Endothelial cell of umbilical vein (primary cell): Measurements from ENCODE around the gene MYL3. TPM values are rescaled to one million over a fixed set of nuclear protein-coding genes. Genes with fewer than 3 reads are reported as not detected.

Source experiments
- BruUV-seq: library from RNA; stranded (reverse); fragments of 400-500 nt; replicated peaks from 2 replicates; lab custom pipeline; 2021; lab: Mats Ljungman, UMichigan
- CTCF ChIA-PET: fragments of 300-600, 350-600 bp; sonication (Branson Sonifier 250); formaldehyde crosslinking; loops from one replicate; lab custom pipeline; 2021; ENCODE audit warnings: antibody characterized with exemption, inconsistent platforms; lab: Charles Lee
- POLR2A ChIA-PET: fragments of 300-600, 350-600 bp; sonication (Branson Sonifier 250); formaldehyde crosslinking; loops from one replicate; lab custom pipeline; 2021; ENCODE audit warnings: antibody characterized with exemption, inconsistent platforms; lab: Charles Lee
- DNase-seq: peaks from one replicate; pipeline ENCODE4 v3.0.0-alpha.2; 2011; ENCODE audit warnings: low read depth, low spot score
- FAIRE-seq: peaks from 2 replicates; lab custom pipeline; 2011; peaks lifted over from hg19 to GRCh38; lab: Jason Lieb, UNC
- H2AFZ ChIP-seq: 2 replicates; pipeline ENCODE4 v1.6.0; 2012; ENCODE audit warnings: low read depth, low read length, control low read depth, inconsistent platforms
- H3K27ac ChIP-seq: 2 replicates; pipeline ENCODE4 v1.5.1; 2011; ENCODE audit warnings: low read depth, mild to moderate bottlenecking, control low read depth, low read length, moderate library complexity; ENCODE audit not compliant: insufficient read depth
- H3K27me3 ChIP-seq, 2 experiments: 2 replicates each; pipeline versions ENCODE4 v1.6.0 to v1.6.1; 2011; ENCODE audit warnings: low read length in 2 of 2, mixed read lengths in 1 of 2; ENCODE audit not compliant: control insufficient read depth in 2 of 2, insufficient read depth in 2 of 2
- H3K36me3 ChIP-seq, 2 experiments: 2 replicates in 1 of 2; 3 replicates in 1 of 2; pipeline ENCODE4 v1.5.1; 2011; ENCODE audit warnings: low read length in 2 of 2, mild to moderate bottlenecking in 1 of 2, moderate library complexity in 1 of 2; ENCODE audit not compliant: control insufficient read depth in 2 of 2, insufficient read depth in 2 of 2; ENCODE audit errors: extremely low read depth in 1 of 2
- H3K4me1 ChIP-seq: 3 replicates; pipeline ENCODE4 v1.5.1; 2011; ENCODE audit warnings: mild to moderate bottlenecking, low read length; ENCODE audit not compliant: control insufficient read depth, insufficient read depth; ENCODE audit errors: extremely low read depth
- H3K4me2 ChIP-seq: 2 replicates; pipeline ENCODE4 v1.6.1; 2011; ENCODE audit warnings: low read length, control low read depth, mixed read lengths; ENCODE audit not compliant: insufficient read depth
- H3K4me3 ChIP-seq, 3 experiments: fragments of 200-600 bp in 1 of 3; sonication (generic), shearing (Covaris generic) in 1 of 3; replicated peaks in 1 of 3; 2 replicates each; pipeline ENCODE4 v1.5.1; 2011 to 2016; ENCODE audit warnings: control low read depth in 3 of 3, low read length in 3 of 3, mild to moderate bottlenecking in 2 of 3, inconsistent platforms in 1 of 3, low read depth in 1 of 3, moderate library complexity in 1 of 3; ENCODE audit not compliant: insufficient read depth in 1 of 3
- H3K79me2 ChIP-seq: 2 replicates; pipeline ENCODE4 v1.6.0; 2012; ENCODE audit warnings: low read length, inconsistent platforms; ENCODE audit not compliant: control insufficient read depth, insufficient read depth
- H3K9ac ChIP-seq: replicated peaks from 2 replicates; pipeline ENCODE3; 2011; ENCODE audit warnings: low read length, control low read depth; ENCODE audit not compliant: insufficient read depth; ENCODE audit errors: extremely low read depth
- H3K9me1 ChIP-seq: replicated peaks from 3 replicates; pipeline ENCODE4 v1.6.0; 2011; ENCODE audit warnings: mild to moderate bottlenecking, low read length; ENCODE audit not compliant: control insufficient read depth, insufficient read depth; ENCODE audit errors: extremely low read depth
- H3K9me3 ChIP-seq: replicated peaks from 2 replicates; pipeline ENCODE4 v1.5.1; 2012; ENCODE audit warnings: low read length, inconsistent platforms; ENCODE audit not compliant: control insufficient read depth, insufficient read depth
- H4K20me1 ChIP-seq: replicated peaks from 2 replicates; pipeline ENCODE3; 2011; ENCODE audit warnings: mild to moderate bottlenecking, low read length; ENCODE audit not compliant: control insufficient read depth, insufficient read depth; ENCODE audit errors: extremely low read depth
- CTCF ChIP-seq, 2 donors: IDR thresholded peaks; 1 replicate in 1 of 2; 2 replicates in 1 of 2; pipeline ENCODE4 v1.5.1; 2011; ENCODE audit warnings: low read length in 2 of 2, mild to moderate bottlenecking in 2 of 2, moderate library complexity in 2 of 2, control low read depth in 1 of 2, inconsistent platforms in 1 of 2, low read depth in 1 of 2; ENCODE audit not compliant: insufficient read depth in 1 of 2; ENCODE audit errors: extremely low read depth in 1 of 2
- EZH2 ChIP-seq: IDR thresholded peaks from 2 replicates; pipeline ENCODE4 v1.6.1; 2012; ENCODE audit warnings: borderline replicate concordance, low read depth, mild to moderate bottlenecking, moderate library complexity, low read length, inconsistent platforms; ENCODE audit not compliant: severe bottlenecking
- FOS ChIP-seq: IDR thresholded peaks from 2 replicates; pipeline ENCODE4 v1.6.1; 2011; ENCODE audit warnings: mild to moderate bottlenecking, low read length, moderate library complexity, borderline replicate concordance; ENCODE audit not compliant: insufficient read depth
- GATA2 ChIP-seq: IDR thresholded peaks from 2 replicates; pipeline ENCODE4 v1.7.0; 2011; ENCODE audit warnings: low read depth, mild to moderate bottlenecking, moderate library complexity, mixed read lengths, low read length; ENCODE audit not compliant: insufficient read length, insufficient read depth
- JUN ChIP-seq: IDR thresholded peaks from 2 replicates; pipeline ENCODE4 v1.6.1; 2011; ENCODE audit warnings: borderline replicate concordance, low read depth; ENCODE audit not compliant: insufficient read length, insufficient read depth
- MAX ChIP-seq: IDR thresholded peaks from 2 replicates; pipeline ENCODE4 v1.6.1; 2011; ENCODE audit not compliant: insufficient read depth, insufficient read length
- MYC ChIP-seq: IDR thresholded peaks from one replicate; pipeline ENCODE4 v1.6.1; 2011; ENCODE audit warnings: mild to moderate bottlenecking, low read depth, low read length
- POLR2A ChIP-seq: IDR thresholded peaks from 2 replicates; pipeline ENCODE4 v1.6.1; 2012; ENCODE audit warnings: low read depth, mild to moderate bottlenecking, control low read depth, low read length
- POLR2AphosphoS5 ChIP-seq: IDR thresholded peaks from 2 replicates; pipeline ENCODE4 v1.6.1; 2012; ENCODE audit warnings: low read depth, mild to moderate bottlenecking, control low read depth, low read length, moderate library complexity; ENCODE audit not compliant: insufficient read depth
- dilution Hi-C: fragments of 300-500 bp; cut with MboI; formaldehyde crosslinking; loops from one replicate; pipeline ENCODE4 v1.15.0; 2019; ENCODE audit warnings: low sequenced_read_pairs; ENCODE audit not compliant: extremely low pct_ligation_motif_present
- intact Hi-C: fragments of 100-400 bp; cut with micrococcal nuclease; formaldehyde crosslinking; loops from one replicate; pipeline ENCODE4 v1.10.0; 2022
- polyA plus RNA-seq, 4 experiments: library from polyadenylated mRNA; depleted of rRNA in 3 of 4; stranded (reverse) in 3 of 4; unstranded in 1 of 4; fragments of >200 nt; gene quantifications; 2 replicates each; pipeline versions ENCODE4 v1.2.1 to v1.2.3, GENCODE V29; 2011 to 2012; ENCODE audit warnings: missing spikeins in 1 of 4
- total RNA-seq: library from RNA; stranded (reverse); gene quantifications from 2 replicates; pipeline ENCODE4 v1.2.3, GENCODE V29; 2021

Gene MYL3
- total and polyA plus RNA-seq, 2 donors (not counting 3 experiments of a cell fraction or from before 2014, with no cell fraction given) = not detected

- Histone ChIP-seq H3K4me3 (no peak overlapping the region), H3K9ac (no peak overlapping the region), H3K9me1 (no peaks in the 10 kb centered on the region), H3K4me2 (no peak overlapping the region), H3K4me1 (no peaks in the 10 kb centered on the region), H3K27ac (no peak overlapping the region), H4K20me1 (no peaks in the 10 kb centered on the region), H3K79me2 (no peaks in the 10 kb centered on the region), H3K27me3 (peaks cover 0 to 3% of the 10 kb centered on the region in 2 experiments), H2AFZ (no peak overlapping the region), H3K9me3 (no peaks in the 10 kb centered on the region), H3K36me3 (no peaks in the 10 kb centered on the region)
- TF ChIP-seq MYC (no peak), CTCF (IDR thresholded peaks at IDR 0.05; ENCODE audit: extremely low read depth in 1 of 2, insufficient read depth in 1 of 2, low read depth in 1 of 2, low read length in 2 of 2) (no peak), MAX (no peak), EZH2 (no peak), JUN (no peak), POLR2AphosphoS5 (no peak), POLR2A (no peak), GATA2 (no peak), FOS (no peak)
- dilution Hi-C loops = no loop called here
- POLR2A ChIA-PET = no interaction called here
- no peak for DNase-seq
- FAIRE-seq = no peak
- intact Hi-C loops = no loop called here
- CTCF ChIA-PET = interaction anchor here (1.4 to 1.5 kb wide), 3 partner anchors 9 to 48 kb away, joined by 4 to 10 read pairs (median 6); no protein-coding TSS in a partner anchor
- no TSS peak for BruUV-seq
Observed at GRCh38 chr3:46861605-46862368, 1.5 kb downstream of the MYL3 start.
